Skeletal muscle tissue (tissue), 4 donors: Measurements from ENCODE around the gene PSMD3. TPM values are rescaled to one million over a fixed set of nuclear protein-coding genes. Genes with fewer than 3 reads are reported as not detected.

Source experiments
- H3K27ac ChIP-seq: one replicate; pipeline ENCODE4 v1.7.0; 2013; ENCODE audit warnings: mild to moderate bottlenecking, low read depth, low read length, inconsistent platforms
- H3K27me3 ChIP-seq, 3 donors: one replicate each; pipeline ENCODE4 v1.7.0; 2013; ENCODE audit warnings: low read length in 3 of 3; ENCODE audit not compliant: control insufficient read depth in 3 of 3, insufficient read depth in 3 of 3
- H3K36me3 ChIP-seq, 3 donors: one replicate each; pipeline ENCODE4 v1.7.0; 2013; ENCODE audit warnings: low read length in 3 of 3; ENCODE audit not compliant: control insufficient read depth in 3 of 3, insufficient read depth in 3 of 3
- H3K4me1 ChIP-seq, 3 donors: one replicate each; pipeline ENCODE4 v1.7.0; 2013; ENCODE audit warnings: low read length in 3 of 3, mild to moderate bottlenecking in 3 of 3; ENCODE audit not compliant: control insufficient read depth in 3 of 3, insufficient read depth in 3 of 3
- H3K4me3 ChIP-seq, 3 donors: one replicate each; pipeline ENCODE4 v1.7.0; 2013; ENCODE audit warnings: low read length in 3 of 3
- H3K9ac ChIP-seq, 3 donors: one replicate each; pipeline ENCODE4 v1.7.0; 2013; ENCODE audit warnings: low read length in 3 of 3, mild to moderate bottlenecking in 3 of 3, moderate library complexity in 2 of 3, low read depth in 1 of 3
- H3K9me3 ChIP-seq, 3 donors: one replicate each; pipeline ENCODE4 v1.7.0; 2013; ENCODE audit warnings: low read length in 3 of 3; ENCODE audit not compliant: control insufficient read depth in 3 of 3
- total RNA-seq: library from RNA; depleted of rRNA; stranded (reverse); fragments of >200 nt; gene quantifications from one replicate; pipeline ENCODE4 v1.2.3, GENCODE V29; 2014
- donor health status: Osteomylitis.

Gene PSMD3
- total RNA-seq, 1 donor from 2014 or later, result 56.4 TPM

GRCh38 chr17:39971076-39971603, 9.5 kb upstream of the PSMD3 start:
- peaks cover 4 to 15% (median 11%) of the 10 kb centered on the region in 3 donors for H3K27me3 ChIP-seq
- H3K36me3 ChIP-seq, result no peaks in the 10 kb centered on the region
- no peaks in the 10 kb centered on the region for H3K9me3 ChIP-seq
- no peaks in the 10 kb centered on the region for H3K4me1 ChIP-seq
- no peak overlapping the region for H3K27ac ChIP-seq
- H3K9ac ChIP-seq, result no peak overlapping the region
- no peak overlapping the region for H3K4me3 ChIP-seq

GRCh38 chr17:39972271-39972670, 8.3 kb upstream of the PSMD3 start:
- Histone ChIP-seq H3K9ac (no peak overlapping the region), H3K4me3 (no peak overlapping the region), H3K36me3 (no peaks in the 10 kb centered on the region), H3K9me3 (no peaks in the 10 kb centered on the region), H3K27ac (no peak overlapping the region), H3K27me3 (peaks cover 4 to 15% (median 11%) of the 10 kb centered on the region in 3 donors), H3K4me1 (no peaks in the 10 kb centered on the region)

- no peak overlapping the region for H3K27ac ChIP-seq
These were observed 7.1 kb upstream of the PSMD3 start for GRCh38 chr17:39973496-39973895.

GRCh38 chr17:39974433-39974832, 6.2 kb upstream of the PSMD3 start:
- no peak overlapping the region for H3K9ac ChIP-seq
- no peak overlapping the region for H3K27ac ChIP-seq
- H3K36me3 ChIP-seq, result no peaks in the 10 kb centered on the region
- no peak overlapping the region for H3K4me3 ChIP-seq
- no peaks in the 10 kb centered on the region for H3K9me3 ChIP-seq
- H3K4me1 ChIP-seq, result peaks cover 0 to 5% (median under 1%) of the 10 kb centered on the region in 3 donors
- H3K27me3 ChIP-seq, result peaks cover 4 to 15% (median 11%) of the 10 kb centered on the region in 3 donors

More at GRCh38 chr17:39973496-39973895, 7.1 kb upstream of the PSMD3 start:
- Histone ChIP-seq H3K27me3 (peaks cover 4 to 15% (median 11%) of the 10 kb centered on the region in 3 donors), H3K9me3 (no peaks in the 10 kb centered on the region), H3K36me3 (no peaks in the 10 kb centered on the region), H3K4me1 (no peaks in the 10 kb centered on the region), H3K4me3 (no peak overlapping the region), H3K9ac (no peak overlapping the region)

- no peaks in the 10 kb centered on the region for H3K9me3 ChIP-seq
- no peak overlapping the region for H3K27ac ChIP-seq
- H3K4me3 ChIP-seq, result no peak overlapping the region
- peaks cover 6 to 13% (median 7%) of the 10 kb centered on the region in 3 donors for H3K4me1 ChIP-seq
- peaks cover 0 to 1% (median 0%) of the 10 kb centered on the region in 3 donors for H3K36me3 ChIP-seq
- H3K27me3 ChIP-seq, result peaks cover 0 to 8% (median 8%) of the 10 kb centered on the region in 3 donors
- H3K9ac ChIP-seq, result no peak overlapping the region
These were observed 4.8 kb upstream of the PSMD3 start for GRCh38 chr17:39975801-39976200.

- Histone ChIP-seq H3K9ac (no peak overlapping the region), H3K4me1 (peaks cover 17 to 32% (median 24%) of the 10 kb centered on the region in 3 donors), H3K27ac (no peak overlapping the region), H3K9me3 (no peaks in the 10 kb centered on the region), H3K27me3 (peaks cover 0 to 5% (median 5%) of the 10 kb centered on the region in 3 donors), H3K4me3 (peak overlapping the region in 1 of 3 donors; percentile 99), H3K36me3 (peaks cover under 1 to 6% (median 3%) of the 10 kb centered on the region in 3 donors)
These were observed 1.5 kb upstream of the PSMD3 start for GRCh38 chr17:39979016-39979670.

GRCh38 chr17:39979893-39980350, 685 bp upstream of the PSMD3 start:
- peaks cover 8 to 13% (median 11%) of the 10 kb centered on the region in 3 donors for H3K36me3 ChIP-seq
- H3K4me3 ChIP-seq, result peak overlapping the region; percentile 93 to 99 (median 96)
- peaks cover 17 to 36% (median 24%) of the 10 kb centered on the region in 3 donors for H3K4me1 ChIP-seq
- peak overlapping the region; percentile 82 to 99 (median 98) for H3K9ac ChIP-seq
- H3K27me3 ChIP-seq, result peaks cover 0 to 5% (median 0%) of the 10 kb centered on the region in 3 donors
- no peaks in the 10 kb centered on the region for H3K9me3 ChIP-seq
- H3K27ac ChIP-seq, result peak overlapping the region; percentile 98

GRCh38 chr17:39981207-39981741, 667 bp downstream of the PSMD3 start:
- peaks cover 22 to 27% (median 24%) of the 10 kb centered on the region in 3 donors for H3K36me3 ChIP-seq
- H3K4me3 ChIP-seq, result peak overlapping the region; percentile 93 to 99 (median 96)
- H3K27ac ChIP-seq, result peak overlapping the region; percentile 98
- H3K9me3 ChIP-seq, result no peaks in the 10 kb centered on the region
- peak overlapping the region; percentile 98 to 99 (median 99) for H3K9ac ChIP-seq
- no peaks in the 10 kb centered on the region for H3K27me3 ChIP-seq
- peaks cover 17 to 36% (median 24%) of the 10 kb centered on the region in 3 donors for H3K4me1 ChIP-seq

- Histone ChIP-seq H3K4me3 (peak overlapping the region; percentile 93 to 99 (median 96)), H3K36me3 (peaks cover 28 to 33% (median 30%) of the 10 kb centered on the region in 3 donors), H3K4me1 (peaks cover 17 to 36% (median 24%) of the 10 kb centered on the region in 3 donors), H3K9ac (peak overlapping the region; percentile 98 to 99 (median 99)), H3K27ac (peak overlapping the region; percentile 98), H3K27me3 (no peaks in the 10 kb centered on the region), H3K9me3 (no peaks in the 10 kb centered on the region)
These were observed 1.3 kb downstream of the PSMD3 start for GRCh38 chr17:39981766-39982375.
